Measurements from ENCODE around the gene CX3CR1. TPM values are rescaled to one million over a fixed set of nuclear protein-coding genes. Genes with fewer than 3 reads are reported as not detected.

Gene CX3CR1
- total and polyA plus RNA-seq, 9 of the 15 experiments (the other 6 are each of a cell fraction or from before 2014, with no cell fraction given) = 0.03 to 0.21 TPM; not detected in 7

GRCh38 chr3:39237027-39237426 lies 42.8 kb downstream of the CX3CR1 start (continued):
- TF ChIP-seq RREB1 (CRISPR knock-in tag; IDR thresholded peaks at IDR 0.05) (no peak), CBX8 (IDR thresholded peaks at IDR 0.05; ENCODE audit: borderline replicate concordance, extremely low read depth, low read depth, low read length, poor library complexity, severe bottlenecking) (no peak), MCM7 (IDR thresholded peaks at IDR 0.05) (no peak), SIN3B (IDR thresholded peaks at IDR 0.05; ENCODE audit: low read depth) (no peak)

GRCh38 chr3:39234651-39235050 lies 45.2 kb downstream of the CX3CR1 start:
- Histone ChIP-seq H2AFZ (ENCODE audit: low read depth, low read length) (no peak overlapping the region), H3K9me3 (replicated peaks; ENCODE audit: control insufficient read depth, insufficient read depth, low read depth, low read length) (no peaks in the 10 kb centered on the region), H4K20me1 (replicated peaks; ENCODE audit: control insufficient read depth, insufficient read depth, low read length) (peaks cover 5% of the 10 kb centered on the region; the same call in 1 of the 2 replicates), H3K36me3 (ENCODE audit: control insufficient read depth, insufficient read depth, low read length) (no peaks in the 10 kb centered on the region), H3K4me3 (no peak overlapping the region), H3K4me1 (replicated peaks in 1 of 2; ENCODE audit: control insufficient read depth in 2 of 2, insufficient read depth in 2 of 2, low read length in 2 of 2) (no peaks in the 10 kb centered on the region; a peak in 1 of 5 replicates), H3K9ac (ENCODE audit: insufficient read depth in 1 of 2, low read depth in 2 of 2, low read length in 2 of 2) (no peak overlapping the region), H3K79me2 (ENCODE audit: control insufficient read depth, insufficient read depth, low read length) (no peaks in the 10 kb centered on the region), H3K27ac (ENCODE audit: extremely low read depth, low read depth, low read length) (no peak overlapping the region), H3K9me1 (ENCODE audit: control insufficient read depth, insufficient read depth, low read length) (no peaks in the 10 kb centered on the region), H3K4me2 (ENCODE audit: insufficient read depth, low read length) (no peak overlapping the region), H3K27me3 (ENCODE audit: control insufficient read depth in 2 of 2, insufficient read depth in 2 of 2, low read length in 2 of 2) (peaks cover 22 to 24% of the 10 kb centered on the region in 2 experiments)
- POLR2A ChIA-PET = interaction anchor here (0.8 kb wide), 1 partner anchor 19 kb away, joined by 3 read pairs; no protein-coding TSS in a partner anchor
- intact Hi-C loops (cut with micrococcal nuclease) (no loop called here), in situ Hi-C loops (cut with MboI) (no loop called here)
- ATAC-seq = peak; percentile 56; the same call in 2 of the 3 replicates
- DNase-seq (ENCODE audit: extremely low read depth in 1 of 4, low spot score in 3 of 4) = peak in 1 of 4 experiments; percentile 17
- no peak for FAIRE-seq
- CTCF ChIA-PET (ENCODE audit: low intra/inter-chr PET ratio) = interaction anchor here (0.5 kb wide), 1 partner anchor 45 kb away, joined by 3 read pairs; no protein-coding TSS in a partner anchor
- 0% methylated on average over 2 of the region's 2 CpGs for WGBS (ENCODE audit: insufficient coverage, low coverage, missing lambda C conversion rate)
- no TSS peak for BruUV-seq (replicated peaks)
- TF ChIP-seq ZNF140 (CRISPR knock-in tag; IDR thresholded peaks at IDR 0.05) = no peak
- no peak for TF ChIP-seq GATA2 (CRISPR knock-in tag; IDR thresholded peaks at IDR 0.05)
- no peak for TF ChIP-seq GTF2A2 (tag; IDR thresholded peaks at IDR 0.05)
- TF ChIP-seq ELK3 (CRISPR knock-in tag; IDR thresholded peaks at IDR 0.05) = no peak
- TF ChIP-seq TSHZ1 (CRISPR knock-in tag; IDR thresholded peaks at IDR 0.05) = no peak
- no peak for TF ChIP-seq ZNF696 (CRISPR knock-in tag; conservative IDR thresholded peaks at IDR 0.05)
